ENCODE results near the gene POU4F1.

The POU4F1 gene

DNA sequence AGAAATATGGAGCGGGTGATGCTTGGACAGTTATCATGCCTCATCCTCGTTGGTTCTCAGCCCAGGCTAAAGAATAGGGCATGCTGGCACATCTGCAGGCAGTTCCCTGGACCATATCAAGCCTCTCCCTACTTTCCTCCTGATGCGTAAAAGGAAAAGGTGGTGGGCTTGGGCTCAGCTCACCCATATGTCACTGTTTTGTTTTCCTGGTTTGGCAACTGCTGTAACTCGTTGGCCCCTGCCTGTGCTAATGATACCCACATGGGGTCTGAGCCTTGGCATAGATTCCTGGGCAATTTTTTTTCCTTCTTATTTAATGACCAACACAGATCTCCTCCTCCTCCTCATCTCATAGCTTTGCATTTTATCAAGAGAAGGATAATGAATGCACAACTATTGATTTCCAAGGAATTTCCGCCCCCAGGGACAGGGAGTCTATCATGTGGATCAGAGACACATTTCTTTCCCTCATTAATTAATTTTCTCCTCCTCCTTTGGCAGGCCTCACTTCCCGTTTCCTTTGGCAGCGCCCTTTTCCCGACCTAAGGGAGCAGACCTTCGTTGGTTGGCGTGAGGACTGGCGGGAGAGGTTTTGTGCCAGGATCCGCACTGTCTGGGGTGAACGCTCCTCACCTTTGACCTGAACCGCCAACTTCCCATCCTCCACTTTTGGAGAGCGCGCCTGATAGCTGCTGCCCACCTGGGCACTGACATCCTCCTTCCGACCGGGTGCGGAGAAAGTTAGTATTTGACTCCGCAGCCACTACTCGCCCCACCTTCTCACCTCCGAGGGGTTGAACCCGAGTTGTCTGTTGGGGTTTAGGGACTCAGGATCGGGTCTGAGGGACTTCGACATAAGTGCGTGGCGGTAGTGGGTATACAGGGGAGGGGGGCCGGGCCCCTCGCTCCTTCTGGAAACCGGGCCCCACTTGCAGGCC lies 3.4 kb upstream of the POU4F1 start:
- DNase-seq = no peak

DNA sequence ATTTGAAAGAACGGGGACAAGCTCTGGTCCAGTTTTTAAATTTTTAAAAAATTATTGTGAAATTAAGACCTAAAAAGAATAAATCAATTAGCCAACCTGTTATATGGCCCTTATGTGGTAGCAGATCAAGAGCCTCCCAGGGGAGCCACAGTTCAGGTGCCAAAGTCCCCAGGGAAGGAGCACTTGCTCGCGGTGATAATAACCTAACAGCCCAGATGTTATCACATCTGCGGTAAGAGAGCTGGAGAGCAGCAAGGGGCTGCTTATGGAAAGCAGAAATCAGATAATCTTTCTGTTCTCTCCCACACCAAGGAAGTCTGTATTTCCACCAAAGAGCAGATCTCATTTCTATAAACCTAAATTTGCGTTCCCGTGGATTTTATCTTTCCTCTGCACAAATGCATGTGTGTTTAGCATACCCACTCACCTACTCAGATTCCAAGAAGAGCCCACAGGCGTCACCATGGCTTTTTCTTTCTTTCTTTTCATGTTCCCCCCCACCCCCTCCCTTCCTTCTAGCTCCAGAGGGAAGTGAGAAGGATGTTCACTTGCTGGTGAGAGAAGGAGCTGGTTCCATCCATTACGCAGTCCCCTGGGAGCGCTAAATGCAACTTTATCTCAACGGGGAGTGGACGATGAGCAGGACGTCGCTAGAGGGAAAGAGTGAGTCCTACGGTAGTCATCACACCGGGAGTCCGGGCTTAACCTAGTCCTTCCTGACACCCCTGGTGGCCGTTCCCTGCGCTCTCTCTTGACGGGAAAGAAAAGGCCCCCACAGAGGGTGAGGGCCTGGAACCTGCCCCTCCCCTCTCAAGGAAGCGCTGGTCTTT lies 1.6 kb upstream of the POU4F1 start:
- DNase-seq = no peak

DNA sequence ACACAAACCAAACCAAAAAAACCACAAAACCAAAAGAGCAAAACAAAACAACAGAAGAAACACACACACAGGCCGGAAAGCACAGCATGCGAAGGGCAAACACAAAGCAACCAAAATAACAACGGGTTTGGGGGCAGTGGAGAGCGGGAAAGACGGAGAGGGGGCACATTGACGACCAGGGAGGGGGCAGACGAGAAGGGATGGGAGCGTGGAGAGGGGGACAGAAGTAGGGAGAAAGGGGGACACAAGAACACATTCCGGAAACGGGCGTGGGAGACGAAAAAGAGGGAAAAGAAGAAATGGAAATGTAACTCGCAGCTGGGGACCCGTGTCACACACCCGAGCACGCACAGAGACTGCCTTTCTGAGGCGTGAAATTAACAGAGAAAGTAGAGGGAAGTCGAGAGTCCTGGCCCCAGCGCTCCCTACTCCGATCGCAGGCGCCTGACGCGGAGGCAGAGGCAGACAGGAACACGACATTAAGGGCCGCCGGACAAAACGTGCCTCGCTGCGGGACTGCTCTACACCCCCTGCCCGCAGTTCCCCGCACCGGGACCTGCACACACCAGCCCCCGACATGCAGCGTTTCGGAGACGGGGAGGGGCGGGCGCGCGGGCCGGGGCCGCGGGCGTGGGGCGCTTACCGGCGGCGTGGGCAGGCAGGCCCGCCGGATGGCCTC lies 652 bp downstream of the POU4F1 start:
- peak; percentile 65 for DNase-seq

DNA sequence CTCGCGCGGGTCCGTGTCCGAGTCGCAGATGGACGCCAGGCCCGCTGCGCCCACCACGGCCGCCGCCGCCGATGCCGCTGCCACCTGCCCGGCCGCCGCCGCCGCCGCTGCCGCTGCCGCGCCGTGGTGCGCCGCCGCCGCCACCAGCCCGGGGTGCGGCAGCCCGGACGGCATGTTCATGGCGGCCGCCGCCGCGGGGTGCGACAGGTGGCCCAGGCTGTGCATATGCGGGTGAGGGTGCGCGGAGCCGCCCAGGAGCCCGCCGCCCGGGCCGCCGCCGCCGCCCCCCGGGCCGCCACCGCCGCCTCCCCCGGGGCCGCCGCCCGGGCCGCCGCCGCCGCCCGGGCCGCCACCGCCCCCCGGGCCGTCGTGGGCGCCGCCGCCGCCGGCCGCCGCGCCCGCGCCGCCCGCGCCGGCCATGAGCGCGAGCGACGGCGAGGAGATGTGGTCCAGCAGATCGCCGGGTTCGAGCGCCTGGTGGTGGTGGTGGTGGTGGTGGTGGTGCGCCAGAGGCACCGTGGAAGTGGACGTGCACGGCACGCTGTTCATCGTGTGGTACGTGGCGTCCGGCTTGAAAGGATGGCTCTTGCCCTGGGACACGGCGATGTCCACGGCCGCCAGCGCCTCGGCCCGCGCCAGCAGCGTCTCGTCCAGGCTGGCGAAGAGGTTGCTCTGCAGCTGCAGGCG lies 1.3 kb downstream of the POU4F1 start:
- no peak for DNase-seq

DNA sequence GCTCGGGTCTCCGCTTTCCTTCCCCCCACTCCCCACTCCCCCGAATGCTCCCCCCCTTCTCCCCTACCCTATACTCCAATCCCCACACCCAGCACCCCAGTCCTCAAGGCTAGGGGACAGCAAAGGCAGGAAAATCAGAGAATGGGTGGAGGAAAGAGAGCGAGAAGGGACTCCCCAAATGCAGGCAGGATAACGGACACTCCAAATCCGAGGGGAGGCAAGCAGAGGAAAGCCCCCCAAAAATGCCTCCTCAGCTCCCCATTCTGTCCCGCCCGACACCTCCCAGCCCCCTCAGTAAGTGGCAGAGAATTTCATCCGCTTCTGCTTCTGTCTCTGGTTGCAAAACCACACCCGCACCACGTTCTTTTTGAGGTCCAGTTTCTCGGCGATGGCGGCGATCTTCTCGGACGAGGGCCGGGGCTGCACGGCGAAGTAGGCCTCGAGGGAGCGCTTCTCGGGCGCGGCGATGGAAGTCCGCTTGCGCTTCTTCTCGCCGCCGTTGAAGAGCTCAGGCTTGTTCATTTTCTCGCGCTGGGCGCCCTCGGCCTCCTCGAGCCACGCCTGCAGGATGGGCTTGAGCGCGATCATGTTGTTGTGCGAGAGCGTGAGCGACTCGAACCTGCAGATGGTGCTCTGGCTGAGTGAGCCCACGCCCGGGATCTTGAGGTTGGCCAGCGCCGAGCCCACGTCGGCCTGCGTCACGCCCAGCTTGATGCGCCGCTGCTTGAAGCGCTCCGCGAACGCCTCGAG lies 2.1 kb downstream of the POU4F1 start:
- peak; percentile 64 for DNase-seq

DNA sequence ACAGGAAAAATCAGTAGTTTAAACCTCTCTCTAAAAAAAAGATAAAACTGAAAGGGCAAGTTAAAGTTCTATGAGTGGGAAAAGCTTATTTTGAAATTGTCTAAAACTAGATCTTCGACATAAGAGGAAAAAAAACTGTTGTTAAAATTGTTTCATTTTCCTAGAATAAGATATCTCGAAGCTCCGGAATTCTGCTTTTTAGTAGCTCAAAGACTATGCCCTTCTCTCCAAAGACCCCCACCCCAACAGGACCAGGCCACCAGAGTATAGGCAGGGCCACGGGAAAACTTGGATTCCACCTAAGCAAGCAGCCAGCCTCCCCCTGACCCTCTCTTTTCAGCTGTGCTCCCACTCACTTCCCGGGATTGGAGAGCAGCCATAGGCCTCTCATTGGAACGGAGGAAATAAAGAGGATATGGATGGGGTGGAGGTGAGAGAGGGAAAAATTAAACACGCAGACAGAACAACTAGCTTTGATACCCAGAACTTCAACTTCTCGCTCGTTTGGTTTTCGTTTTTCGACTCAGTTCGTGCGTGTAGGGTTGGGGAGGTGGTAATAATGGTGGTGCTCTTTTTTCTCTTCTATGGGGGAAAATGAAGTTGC lies 3.0 kb downstream of the POU4F1 start:
- no peak for DNase-seq

DNA sequence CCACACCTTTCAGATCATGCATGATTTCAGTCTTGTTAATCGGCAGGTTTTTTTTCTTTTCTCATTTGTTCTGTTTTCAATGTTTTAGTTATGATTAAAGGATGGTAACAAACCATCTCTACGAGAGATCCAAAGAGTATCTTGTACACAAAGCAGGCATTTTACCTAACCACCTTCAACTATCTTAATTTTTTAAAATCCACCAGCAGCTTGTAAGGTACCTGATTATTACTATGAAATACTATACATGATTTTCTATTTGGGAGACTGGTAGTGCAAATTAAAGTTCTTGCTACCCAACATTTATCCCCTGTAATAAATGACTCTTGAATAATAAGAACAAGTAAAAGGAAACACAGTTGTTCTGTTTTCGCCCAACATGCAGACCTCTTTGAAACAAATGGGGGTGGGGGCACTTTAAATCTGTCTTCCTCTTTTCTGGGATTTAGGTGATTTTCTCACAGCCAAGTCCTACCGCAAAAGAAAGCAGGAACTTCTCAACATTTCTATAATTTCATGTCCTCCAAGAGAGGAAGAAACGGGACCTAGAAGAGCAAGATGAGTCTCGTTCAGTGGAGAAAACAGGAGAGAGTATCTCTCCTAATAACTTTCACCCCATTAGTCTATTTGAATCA lies 3.6 kb downstream of the POU4F1 start:
- no peak for DNase-seq

DNA sequence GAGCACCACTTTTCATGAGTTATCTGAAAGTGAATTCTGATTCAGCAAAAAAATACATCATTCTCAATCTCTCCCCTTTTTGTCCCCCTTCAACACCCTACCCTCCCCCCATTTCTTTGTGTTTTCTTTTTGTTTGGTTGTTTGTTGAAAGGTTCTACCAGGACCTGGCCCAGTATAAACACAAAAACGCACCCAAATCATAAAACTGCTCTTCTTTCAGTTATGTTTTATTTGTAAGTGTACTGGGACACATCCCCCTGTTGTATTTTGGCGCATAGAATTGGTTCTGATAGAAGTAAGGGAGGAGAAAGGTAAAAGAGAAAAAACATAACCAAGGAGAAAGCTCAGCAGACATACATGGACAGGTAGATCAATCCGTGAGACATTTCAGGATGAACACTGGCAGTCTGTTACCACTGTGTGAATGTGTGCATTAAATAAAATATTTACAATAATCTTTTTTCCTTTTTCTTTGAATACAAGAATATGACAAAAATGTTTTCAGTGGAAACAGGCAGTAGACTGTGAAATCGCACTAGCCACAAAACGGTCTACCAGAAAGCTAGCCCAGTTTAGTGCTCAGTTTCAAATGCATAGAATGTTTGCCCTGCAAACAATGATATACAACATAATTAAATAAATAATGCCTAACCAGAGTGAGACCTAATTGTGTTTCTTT lies 4.2 kb downstream of the POU4F1 start:
- no peak for DNase-seq

DNA sequence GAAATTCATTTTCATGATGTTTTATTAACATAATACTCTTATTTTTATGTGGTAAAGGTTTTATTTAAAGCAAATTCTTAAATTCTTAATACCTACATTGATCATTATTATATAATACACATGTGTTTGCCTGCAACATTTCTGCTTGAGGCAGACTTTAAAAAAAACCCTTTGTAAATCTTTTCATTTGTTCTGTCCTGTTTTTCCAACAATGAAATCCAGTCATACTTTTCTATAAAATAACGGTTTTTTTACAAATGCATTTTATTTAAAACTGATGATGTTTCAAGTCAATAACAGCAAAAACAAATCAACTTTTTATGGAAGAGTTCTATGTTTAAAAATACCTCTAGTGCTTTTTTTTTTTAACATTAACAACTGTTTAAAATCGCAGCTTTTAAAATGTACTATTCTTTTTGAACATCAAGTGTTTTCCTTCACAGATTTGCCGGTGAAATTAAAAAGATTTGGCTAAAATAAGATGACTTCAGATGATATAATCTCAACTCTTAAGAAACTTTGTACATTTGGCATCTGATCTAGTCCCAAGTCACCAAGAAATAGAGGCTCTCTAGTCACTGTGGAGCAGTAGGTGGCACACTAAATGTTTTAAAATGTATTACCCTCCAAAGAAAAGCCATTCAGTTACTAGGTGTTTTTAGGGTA lies 5.1 kb downstream of the POU4F1 start:
- DNase-seq = no peak

DNA sequence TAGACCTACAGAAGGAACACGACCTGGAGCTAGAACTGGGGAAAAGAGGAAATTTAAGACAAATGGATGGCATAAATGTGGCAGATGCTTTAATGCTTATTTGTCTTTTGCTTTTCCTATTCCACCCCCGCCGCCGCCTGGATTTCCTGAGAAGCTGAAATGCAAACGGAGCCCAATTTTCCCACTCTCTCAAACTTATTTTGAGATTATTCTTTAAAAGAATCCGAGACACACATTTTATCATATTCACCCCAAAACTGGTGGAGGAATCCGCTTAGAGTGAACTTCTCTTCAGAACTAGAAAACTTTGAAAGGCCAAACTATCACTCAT lies 5.8 kb downstream of the POU4F1 start:
- DNase-seq = no peak

DNA sequence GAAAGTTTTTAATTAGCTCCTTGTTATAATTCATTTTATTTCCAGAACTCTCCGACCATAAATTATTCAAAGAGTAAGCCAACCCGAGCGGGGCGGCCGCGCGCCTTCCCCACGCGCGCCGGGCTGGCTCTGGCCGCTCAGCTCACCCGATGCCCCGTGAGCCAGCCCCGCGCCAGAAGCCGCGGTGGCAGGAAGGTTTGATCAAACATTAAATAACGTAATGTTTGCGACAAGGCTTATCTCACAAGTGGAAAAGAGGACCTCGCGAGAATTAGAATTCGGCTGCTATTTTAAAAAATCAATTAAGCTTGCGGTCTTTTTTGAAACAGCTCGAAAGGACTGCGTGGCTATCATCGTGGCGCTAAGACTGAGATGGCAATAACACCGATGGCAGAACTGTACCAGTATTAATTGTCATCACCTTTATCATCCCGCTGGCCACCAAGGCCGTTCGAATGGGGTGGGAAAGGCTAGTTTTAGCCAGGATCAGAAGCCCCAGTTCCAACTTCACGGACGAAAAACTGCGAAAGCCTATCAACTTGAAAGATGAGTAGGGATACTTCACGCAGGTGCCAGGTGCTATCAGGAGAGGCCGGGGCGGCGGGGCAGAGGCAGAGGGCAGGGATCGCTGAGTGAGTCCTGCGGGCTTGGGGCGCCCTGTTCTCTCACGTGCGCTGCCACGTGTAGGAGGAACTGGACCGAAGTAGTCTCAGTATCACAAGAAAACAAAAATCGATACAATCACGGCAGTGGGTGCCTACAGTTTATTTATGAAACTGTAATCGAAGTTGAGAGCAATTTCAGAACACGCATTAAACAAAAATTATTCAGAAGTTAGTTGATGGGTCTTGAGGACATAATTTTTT lies 6.4 kb downstream of the POU4F1 start:
- no peak for DNase-seq

DNA sequence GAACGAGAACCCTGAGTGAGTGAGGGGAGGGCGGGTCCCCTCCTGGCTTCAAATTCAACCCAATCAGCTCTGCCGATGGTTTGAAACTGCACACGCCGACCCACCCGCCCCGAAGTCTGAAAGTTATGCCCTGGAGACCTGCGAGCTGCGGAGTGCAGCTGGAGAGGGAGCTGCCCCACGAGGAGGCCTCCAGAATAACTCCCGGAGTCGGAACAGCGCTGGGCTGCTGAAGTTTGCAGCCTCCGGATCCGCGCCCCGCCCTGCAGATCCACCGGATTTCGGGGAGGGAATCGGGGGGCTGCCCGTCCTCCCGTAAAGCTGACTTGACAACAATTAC lies 7.0 kb downstream of the POU4F1 start:
- DNase-seq = no peak

DNA sequence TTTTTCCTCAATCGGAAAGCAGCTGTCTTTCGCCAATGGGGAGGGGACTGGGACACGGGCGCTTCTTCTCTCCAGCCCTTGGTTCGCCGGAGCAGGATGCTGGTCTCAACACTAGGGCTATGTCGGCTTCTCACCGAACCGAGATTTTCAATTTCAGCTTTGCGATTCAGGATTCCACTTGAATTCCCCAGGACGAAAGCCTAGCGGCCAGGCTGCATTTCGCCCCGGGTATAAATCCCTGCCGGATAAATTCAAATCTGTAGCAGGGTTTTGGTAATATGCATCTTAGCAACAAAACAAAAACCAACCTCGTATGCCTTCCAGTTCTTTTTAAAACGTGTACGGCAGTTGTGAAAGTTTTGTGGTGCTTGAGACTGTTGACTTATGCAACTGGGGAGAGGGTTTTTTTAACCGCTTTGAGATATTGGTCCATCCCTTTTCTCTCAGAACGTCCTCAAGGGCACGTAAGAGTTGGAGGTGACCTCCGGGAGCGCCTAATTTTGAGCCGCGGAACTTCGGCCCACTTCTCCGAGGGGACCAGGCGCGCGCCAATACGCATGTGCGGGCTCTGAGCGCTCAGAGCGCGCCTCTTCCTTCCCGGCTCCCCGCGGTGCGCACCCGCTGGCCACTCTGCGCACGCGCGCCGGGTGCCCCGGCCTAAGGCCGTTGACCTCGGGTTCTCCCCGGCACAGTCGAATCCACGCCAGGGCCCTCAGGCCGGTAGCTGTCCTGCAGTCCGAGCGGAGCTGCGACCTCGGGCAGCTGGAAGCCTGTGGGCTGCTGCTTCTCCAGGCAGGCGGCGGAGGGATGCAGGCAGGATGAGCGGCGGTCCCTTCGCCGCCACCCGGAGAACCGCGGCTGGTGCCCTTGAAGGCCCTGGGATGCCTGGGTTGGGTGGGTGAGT lies 7.6 kb downstream of the POU4F1 start:
- no peak for DNase-seq

DNA sequence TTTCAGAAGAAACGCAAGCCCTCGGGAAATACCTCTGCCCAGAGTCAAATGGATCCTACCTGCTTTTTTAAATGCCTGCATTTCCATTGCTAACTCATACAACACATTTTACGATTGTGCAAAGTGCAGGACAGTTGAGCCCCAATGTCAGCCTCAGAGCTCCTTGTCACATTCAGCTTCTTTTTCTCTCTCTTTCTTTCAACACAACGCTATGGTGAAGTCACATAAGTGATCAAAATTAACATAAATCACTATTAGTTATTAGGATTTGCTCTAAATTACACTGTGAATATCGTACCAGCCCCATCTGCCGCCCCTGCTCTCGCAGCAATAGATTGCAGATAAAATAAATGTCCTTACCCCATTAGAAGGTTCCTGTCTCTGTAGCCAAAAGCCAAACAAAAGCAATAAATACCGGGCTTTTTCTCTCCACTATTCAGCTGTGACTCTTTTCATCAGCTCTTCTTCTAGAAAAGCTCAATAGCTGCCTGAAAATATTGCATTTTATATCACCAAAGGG lies 8.8 kb downstream of the POU4F1 start:
- DNase-seq = no peak

DNA sequence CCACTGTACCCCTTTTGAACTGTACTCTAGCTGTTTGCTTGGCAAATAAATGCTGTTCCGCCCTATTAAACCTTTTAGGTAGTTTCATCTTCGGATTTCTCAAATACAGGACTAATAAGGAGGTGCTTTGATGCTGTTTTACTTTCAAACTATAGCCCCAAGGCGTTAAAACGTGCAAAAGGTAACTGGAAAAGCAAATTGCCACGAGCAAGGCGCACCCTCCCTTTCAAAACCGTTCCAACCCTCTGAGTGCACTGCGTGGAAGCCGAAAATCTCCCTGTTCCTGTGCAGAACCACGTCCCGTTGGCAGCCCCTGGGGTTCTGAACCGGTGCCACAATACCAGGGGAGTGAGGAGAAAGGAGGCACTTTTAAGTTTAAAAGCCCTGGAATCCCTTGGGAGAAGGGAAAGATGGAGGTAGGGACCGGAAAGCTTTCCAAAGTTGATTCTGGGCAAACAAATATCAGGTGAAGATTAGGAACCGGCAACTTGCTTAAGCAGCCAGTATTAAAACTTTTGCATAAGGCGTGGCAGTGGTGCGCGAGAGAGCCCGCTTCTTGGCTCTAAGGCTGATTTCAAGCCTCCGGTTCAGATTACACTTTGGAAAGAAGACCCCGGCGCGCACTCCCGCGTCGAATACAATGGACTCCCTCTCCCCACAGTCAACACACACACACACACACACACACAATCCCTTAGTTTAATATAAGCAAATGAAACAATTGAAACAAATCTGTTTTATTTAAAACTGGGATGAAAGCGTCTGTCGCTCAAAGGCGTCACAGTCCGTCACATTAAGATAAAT lies 9.5 kb downstream of the POU4F1 start:
- no peak for DNase-seq

DNA sequence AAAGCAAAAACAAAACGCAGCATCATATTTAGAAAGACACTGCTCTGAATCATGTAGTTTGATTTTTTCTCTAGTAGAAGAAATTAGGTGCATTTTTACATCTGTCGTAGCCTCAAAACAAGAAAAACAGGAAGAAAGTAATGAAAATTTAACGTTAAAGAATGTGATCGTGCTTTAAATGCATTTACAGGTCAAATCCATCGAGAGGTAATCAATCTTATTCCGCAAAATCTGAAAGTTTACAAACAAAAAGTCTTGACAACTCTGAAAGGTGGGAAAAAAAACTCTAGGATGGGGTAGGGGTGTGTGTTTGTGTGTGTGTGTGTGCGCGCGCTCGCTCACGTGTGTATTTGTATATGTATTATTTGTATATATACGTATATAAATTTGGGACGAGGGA lies 10.2 kb downstream of the POU4F1 start:
- no peak for DNase-seq

DNA sequence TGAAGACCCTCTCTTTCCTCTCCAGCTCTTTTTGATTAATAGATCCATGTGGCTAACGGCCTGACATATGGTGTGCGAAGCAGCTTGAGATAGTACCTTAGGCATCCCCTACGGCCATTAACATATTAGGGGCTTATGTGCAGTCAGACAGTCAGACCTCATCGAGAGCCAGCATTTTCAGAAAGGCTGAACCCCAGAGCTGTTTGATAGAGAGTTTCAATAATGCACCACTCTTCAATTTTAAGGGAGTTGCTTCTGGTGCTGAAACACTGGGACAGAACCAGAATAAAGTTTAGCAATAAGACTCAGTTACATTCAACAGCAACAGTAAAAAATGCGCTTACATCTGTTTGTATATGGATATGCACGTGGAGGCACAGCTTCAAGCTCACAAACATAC lies 10.8 kb downstream of the POU4F1 start:
- DNase-seq = no peak
